Hindlimb muscle (tissue), 1 donor: Measurements from ENCODE around the gene NCOA6. TPM values are rescaled to one million over a fixed set of nuclear protein-coding genes. Genes with fewer than 3 reads are reported as not detected.

Experiments
- DNase-seq: peaks from one replicate; pipeline ENCODE4 v3.0.0-alpha.2; 2013
- polyA plus RNA-seq: library from polyadenylated mRNA; unstranded; fragments of 120-200 nt; gene quantifications from one replicate; pipeline ENCODE4 v1.2.1, GENCODE V29; 2013; ENCODE audit not compliant: insufficient read length

The NCOA6 gene
- polyA plus RNA-seq, 1 donor, result 24.9 TPM

DNA sequence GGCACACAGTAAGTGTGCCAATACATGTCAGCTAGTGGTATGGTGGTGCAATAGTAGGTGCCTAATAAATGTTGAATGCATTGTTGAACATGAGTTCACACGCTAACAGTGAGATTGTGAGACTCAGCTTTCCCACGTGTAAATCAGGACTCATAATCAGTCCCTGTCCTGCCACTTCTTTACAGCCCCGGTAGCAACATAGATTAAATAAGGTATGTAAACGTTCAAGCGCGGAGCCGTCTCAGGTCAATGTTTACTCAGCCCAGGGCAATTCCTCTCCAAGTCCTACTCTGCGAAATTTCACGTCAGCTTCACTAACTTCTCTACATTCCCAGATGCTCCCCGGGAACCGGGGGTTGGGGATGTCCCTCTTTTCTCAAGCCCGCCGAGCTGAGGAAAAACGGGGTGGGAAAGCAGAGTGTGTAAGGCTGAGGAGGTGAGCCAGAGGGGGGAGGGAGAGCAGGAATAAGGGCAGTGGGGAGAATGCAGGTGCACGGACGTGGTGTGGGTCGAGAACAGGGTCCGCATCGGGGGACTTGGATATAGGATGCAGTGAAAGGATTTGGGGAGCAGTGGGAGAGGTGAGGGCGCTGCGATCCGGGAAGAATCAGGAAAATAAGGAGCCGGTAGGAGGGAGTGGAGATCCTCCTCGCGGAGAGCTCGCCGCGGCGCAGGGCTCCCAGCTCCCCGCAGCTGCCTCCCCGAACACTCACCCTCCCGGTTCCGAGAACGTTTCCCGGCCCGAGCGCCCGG lies 121.9 kb downstream of the NCOA6 start:
- DNase-seq, result peak; percentile 36

DNA sequence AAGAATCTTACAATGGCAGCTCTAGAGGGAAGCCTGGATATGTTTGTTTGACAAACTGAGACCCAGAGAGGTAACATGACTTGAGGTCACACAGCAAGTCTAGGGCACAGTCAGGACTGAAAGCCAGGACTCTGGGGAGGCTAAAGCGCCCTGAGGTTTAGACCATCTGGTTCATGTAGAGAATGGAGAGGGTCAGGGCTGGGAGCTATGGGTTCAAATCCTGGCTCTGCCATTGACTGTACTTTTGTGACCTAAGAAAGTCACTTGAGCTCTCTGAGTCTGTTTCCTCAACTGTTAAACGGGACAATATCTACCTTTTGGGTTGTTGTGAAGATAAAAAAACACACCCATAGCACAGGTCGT lies 122.4 kb downstream of the NCOA6 start:
- no peak for DNase-seq

DNA sequence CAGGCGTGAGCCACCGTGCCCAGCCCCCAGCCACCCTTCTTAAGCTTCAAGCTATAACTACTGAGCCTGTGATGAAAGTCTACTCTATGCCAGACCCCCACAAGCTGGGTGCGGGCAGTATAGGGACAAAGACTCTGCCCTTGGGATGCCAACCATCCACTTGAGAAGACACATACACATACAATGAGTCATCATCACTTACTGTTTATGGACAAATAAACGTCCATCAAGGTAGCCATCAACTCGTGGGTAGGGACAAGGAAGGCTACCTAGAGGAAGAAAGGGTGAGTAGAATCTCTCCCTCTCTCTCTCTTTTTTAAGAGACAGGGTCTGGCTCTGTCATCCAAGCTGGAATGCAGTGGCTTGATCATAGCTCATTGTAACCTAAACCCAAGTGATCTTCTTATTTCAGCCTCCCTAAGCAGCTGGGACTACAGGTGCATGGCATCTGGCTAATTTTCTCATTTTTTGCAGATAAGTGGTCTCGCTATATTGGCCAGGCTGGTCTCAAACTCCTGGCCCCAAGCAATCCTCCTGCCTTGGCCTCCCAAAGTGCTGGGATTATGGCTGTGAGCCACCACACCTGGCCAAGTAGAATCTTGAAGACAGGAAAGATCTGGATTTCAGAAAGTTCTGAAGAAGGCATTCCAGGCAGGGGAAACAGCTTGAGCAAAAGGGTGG lies 123.9 kb downstream of the NCOA6 start:
- no peak for DNase-seq

GRCh38 chr20:34693414-34693813 lies 132.0 kb downstream of the NCOA6 start:
- no peak for DNase-seq

DNA sequence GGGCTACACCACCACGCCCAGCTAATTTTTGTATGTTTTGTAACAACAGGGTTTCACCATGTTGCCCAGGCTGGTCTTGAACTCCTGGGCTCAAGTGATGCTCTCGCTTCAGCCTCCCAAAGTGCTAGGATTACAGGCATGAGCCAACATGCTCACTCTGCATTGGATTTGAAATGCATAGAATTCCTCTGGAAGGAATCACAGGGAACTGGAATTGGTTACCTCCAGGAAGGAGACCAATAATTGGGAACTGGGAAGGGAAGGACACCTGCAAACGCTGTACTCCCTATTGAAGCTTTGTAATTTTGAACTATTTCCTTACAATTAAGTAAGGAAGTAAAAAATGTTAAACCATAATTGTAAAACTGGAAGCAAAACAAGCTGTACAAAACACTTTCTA lies 133.6 kb downstream of the NCOA6 start:
- DNase-seq, result no peak

DNA sequence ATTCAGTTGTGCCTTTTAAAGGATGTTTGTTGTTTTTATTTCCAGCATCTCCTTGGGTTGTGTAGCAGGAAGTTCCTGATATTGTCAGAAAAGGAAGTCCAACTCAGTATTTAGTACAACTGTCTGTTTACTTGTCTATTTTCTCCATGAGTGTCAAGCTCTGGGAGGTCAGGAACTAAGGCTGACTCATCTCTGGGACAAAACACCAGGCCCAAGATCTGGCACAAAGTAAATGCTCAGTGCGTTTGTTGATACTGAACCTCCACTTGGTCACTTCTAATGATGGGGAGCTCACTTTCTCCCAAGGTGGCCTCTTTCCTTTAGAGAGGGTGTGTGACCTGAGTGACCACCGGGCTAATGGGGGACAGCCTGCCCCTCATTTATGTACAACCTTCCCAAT lies 136.0 kb downstream of the NCOA6 start:
- no peak for DNase-seq

DNA sequence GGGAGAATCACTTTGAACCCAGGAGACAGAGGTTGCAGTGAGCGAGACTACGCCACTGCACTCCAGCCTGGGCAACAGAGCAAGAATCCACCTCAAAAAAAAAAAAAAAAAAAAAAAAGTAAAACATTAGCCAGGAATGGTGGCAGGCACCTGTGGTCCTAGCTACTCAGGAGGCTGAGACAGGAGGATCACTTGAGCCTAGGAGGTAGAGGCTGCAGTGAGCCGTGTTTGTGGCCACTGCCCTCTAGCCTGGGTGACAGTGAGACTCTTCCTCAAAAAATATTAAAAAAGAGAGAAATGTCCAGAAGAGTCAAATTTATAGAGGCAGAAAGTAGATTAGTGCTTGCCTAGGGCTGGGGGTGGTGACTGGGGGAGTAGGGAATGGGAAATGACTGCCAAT lies 141.8 kb downstream of the NCOA6 start:
- DNase-seq, result no peak

- no peak for DNase-seq
These were observed 144.8 kb downstream of the NCOA6 start for GRCh38 chr20:34680586-34681175.

DNA sequence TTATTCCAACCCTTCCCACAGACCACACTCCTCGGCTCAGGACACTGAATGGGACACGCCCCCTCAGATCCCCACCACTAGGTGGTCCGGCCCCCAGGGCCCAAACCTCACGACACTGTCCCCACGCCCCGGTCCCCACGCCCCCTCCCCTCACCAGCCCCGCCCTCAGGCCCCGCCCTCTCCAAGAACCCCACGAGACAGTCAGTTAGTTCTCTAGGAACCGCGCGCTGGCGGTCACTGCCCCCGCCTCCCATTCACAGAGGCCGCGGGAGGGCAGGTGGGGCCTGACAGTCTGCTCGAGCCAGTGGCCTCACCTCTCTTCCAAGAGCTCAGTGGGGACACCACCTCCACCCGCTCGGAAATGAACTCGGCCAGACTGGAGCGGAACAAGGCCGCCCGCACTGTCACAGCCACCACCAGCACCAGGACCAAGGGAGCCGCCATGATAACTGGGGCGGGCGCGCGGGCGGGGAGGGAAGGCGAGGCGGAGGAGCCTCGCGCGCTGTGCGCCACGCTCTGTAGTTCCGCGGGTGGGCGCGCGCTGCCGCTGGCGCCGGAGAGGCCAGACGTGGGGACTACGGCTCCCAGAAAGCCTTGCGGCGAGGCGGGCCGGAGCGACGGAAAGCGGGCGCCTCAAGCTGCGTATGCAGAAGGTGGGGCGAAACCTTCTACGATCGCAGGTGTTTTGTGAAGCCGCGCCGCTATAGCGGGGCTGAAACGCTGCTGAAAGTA lies 148.6 kb downstream of the NCOA6 start, which contains the start of gene PIGU:
Gene PIGU, minus strand, starts transcription at position 451 of the 732 bp plus-strand sequence. Its CDS starts 7 bp downstream, at position 444.
- peak; percentile 98 for DNase-seq

DNA sequence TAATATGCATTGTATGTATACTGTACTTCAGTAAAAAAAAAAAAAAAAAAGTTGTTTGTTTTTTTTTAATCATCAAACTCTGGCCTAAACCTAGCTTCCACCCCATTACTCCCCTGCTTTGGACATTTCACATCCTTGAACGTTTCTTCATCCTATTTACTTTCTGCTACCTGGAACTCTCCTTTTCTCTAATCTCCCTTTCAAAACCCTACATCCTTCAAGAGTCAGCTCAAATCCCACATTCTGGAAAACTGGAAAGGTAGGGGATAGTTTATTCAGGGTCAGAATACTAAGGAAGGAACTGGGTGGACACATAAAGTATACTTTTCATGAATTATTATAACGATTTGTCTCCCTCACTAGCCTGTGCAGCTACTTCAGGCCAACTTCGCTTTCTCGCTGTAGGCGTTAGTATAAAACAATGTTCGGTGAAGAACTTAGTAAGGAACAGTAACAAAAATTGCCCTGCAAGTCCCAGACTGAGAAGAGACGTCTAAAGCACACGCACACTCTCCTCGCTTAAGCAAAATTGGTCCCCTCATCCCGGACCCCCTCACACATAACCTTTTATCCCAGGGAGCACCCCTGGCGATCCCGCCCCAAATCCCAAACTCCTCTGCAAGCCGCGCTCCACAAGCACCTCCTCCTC lies 149.3 kb downstream of the NCOA6 start:
- DNase-seq, result peak; percentile 45

DNA sequence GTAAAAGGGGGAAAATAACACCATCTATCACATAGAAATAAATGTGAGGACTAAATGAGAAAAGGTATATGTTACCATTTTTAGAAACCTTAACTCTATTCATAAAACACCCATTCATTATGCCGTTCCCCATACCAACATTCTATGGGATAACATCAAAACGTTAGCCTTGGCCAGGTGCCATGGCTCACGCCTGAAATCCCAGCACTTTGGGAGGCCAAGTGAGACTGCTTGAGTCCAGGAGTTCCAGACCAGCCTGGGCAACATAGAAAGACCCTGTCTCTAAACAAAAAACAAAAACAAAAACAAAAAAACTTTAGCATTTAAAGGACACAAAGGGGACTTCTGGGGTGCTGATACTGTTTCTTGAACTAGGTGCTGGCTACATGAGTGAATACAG lies 149.9 kb downstream of the NCOA6 start:
- DNase-seq, result no peak

DNA sequence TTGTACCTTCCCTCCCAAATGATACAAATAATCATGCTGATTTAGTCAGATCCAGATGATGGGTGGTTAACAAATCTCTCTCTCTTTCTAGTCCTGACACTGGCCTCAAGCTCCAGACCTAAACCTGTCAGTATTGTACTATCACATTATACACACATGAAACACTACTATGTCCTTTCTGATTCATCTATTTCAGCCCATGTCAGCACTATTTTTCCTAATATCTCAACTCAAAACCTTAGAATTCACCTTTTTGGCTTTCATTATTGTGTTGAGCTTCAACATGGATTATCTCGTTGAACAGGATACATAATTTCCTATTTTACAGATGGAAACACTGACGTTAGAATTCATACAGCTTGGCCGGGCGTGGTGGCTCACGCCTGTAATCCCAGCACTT lies 152.0 kb downstream of the NCOA6 start:
- no peak for DNase-seq

DNA sequence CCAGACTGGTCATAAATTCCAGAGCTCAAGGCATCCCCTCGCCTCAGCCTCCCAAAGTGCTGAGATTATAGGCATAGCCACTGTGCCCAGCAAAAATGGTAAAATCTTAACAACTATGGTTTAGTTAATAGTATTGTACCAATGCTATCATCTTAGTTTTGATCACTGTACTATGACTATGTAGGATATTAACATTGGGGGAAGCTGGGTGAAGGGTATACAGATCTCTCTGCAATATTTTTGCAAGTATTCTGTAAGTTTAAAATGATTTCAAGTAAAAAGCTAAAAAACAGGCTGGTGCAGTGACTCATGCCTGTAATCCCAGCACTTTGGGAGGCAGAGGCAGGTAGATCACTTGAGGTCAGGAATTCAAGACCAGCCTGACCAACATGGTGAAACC lies 156.4 kb downstream of the NCOA6 start:
- no peak for DNase-seq

Other genes starting within 250 kb of the NCOA6 start
- gene PIGU, start 148.6 kb downstream of the NCOA6 start, polyA plus RNA-seq, result 21.9 TPM
- 11.5 TPM for gene TP53INP2, start 121.3 kb downstream of the NCOA6 start, polyA plus RNA-seq
- gene GGT7, start 47.2 kb upstream of the NCOA6 start, polyA plus RNA-seq, result 21.1 TPM
- gene ACSS2, start 51.0 kb upstream of the NCOA6 start, polyA plus RNA-seq, result 49.6 TPM
- 25.5 TPM for gene GSS, start 130.2 kb upstream of the NCOA6 start, polyA plus RNA-seq
- gene MYH7B, start 130.2 kb upstream of the NCOA6 start, polyA plus RNA-seq, result 48.9 TPM